Measurements from ENCODE around the gene CRYBG2.
A peak's percentile ranks its signal among the peaks of the same experiment; 100 is the strongest.

Gene CRYBG2

DNA sequence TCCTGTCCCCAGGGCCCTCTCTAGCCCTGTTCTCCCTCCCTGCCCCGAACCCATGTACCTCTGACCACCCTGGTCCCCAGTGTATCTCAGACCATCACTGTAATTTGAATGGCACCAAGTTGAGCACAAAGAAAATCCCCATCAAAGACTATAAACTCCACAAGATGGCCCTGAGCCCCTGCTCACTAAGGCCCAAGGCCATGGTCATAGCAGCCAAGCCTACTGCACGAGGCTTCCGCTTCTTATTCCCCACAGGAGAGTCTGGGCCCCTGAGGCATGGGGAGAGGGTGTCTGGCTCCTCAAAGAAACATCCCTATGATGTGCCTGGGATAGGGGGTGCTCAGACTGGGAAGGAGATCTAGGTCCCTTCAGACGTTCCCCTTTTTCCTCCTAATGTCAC lies 14.1 kb upstream of the CRYBG2 start:
- no peak for DNase-seq

GRCh38 chr1:26367441-26367840 lies 13.5 kb upstream of the CRYBG2 start:
- DNase-seq, result no peak

DNA sequence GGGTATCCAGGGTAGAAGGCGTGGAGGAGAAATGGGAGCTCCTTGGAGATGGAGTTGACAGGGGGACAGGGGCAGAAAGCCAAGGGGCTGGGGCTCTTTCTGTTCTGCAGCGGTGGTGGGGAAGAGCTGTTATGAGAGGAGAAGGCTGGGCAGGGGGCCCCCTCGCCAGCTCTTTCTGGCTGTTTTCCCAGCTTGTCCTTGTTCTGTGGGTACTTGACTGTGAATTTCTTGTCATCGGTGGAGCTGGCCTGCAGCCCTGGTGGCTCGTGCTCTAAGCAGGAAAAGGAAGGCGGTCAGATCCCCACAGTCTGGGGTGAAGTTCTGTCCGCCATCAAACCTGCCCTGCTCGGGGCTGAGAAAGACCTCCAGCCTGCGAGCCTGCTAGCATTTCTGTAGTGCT lies 11.0 kb upstream of the CRYBG2 start:
- DNase-seq, result no peak

DNA sequence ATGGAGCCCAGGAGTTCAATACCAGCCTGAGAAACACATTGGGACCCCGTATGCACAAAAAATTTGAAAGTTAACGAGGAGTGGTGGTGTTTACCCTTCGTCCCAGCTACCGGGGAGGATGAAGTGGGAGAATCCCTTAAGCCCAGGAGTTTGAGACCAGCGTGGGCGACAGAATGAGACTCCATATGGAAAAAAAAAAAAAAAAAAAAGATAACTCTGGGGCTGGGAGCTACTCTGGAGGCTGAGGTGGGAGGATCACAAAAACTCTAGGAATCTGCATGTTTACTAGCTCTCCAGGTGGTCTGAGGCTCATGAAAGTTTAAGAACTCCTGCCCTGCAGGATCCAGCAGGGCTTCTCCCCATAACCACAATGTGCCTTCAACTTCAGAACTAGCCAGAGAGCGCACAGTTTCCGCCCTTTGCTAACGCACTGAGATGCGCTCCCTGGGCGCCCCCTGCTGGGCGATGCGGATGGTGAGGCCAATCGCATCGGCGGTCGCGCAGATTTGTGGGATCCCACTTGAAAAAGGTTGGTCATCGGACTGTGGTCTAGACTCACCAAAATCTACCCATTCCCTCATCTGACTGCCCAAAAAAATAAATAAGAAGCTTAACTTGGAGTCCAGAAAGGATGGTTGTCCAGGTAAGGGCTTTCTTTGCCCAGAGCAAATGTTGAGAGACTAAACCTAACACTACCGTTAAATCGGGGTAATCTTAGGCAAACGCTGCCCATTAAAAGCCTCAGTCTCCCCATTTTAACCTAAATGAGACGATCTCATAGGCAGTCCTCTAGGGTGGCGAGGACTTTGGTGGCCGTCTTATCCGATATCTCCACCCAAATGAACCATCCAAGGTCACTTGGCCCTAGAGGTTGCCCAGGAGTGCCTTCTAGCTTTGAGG lies 9.9 kb upstream of the CRYBG2 start:
- DNase-seq, result peak; percentile 86

GRCh38 chr1:26362331-26362730 lies 8.4 kb upstream of the CRYBG2 start:
- no peak for DNase-seq

DNA sequence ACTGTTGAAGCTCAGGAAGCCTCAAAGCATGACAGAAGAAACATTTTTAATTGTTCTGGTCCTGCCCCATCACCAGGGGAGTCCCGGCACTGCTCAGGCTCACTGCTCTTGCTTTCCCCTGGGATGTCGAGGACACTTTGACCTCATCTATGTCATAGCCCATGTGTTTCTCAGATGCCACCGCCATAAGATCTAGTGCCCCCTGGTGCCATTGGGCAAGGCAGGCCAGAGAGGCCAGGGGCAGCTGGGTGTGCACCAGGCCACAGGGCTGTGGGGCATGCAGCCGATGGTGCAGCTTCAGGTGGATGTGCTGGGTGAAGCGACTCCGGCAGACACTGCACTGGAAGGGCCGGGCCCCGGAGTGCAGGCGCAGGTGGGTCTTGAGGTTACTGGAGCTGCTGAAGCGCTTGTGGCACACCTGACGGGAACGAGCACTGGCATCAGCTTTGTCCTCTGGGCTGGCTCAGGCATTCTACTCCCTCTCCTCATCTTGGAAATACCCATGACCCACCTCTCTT lies 7.7 kb upstream of the CRYBG2 start:
- no peak for DNase-seq

- no peak for DNase-seq
Observed at GRCh38 chr1:26360807-26361604, 7.1 kb upstream of the CRYBG2 start.

- DNase-seq, result peak; percentile 55
Observed at GRCh38 chr1:26359981-26360806, 6.3 kb upstream of the CRYBG2 start.

- peak; percentile 54 for DNase-seq
Observed at GRCh38 chr1:26358411-26359384, 4.8 kb upstream of the CRYBG2 start.

DNA sequence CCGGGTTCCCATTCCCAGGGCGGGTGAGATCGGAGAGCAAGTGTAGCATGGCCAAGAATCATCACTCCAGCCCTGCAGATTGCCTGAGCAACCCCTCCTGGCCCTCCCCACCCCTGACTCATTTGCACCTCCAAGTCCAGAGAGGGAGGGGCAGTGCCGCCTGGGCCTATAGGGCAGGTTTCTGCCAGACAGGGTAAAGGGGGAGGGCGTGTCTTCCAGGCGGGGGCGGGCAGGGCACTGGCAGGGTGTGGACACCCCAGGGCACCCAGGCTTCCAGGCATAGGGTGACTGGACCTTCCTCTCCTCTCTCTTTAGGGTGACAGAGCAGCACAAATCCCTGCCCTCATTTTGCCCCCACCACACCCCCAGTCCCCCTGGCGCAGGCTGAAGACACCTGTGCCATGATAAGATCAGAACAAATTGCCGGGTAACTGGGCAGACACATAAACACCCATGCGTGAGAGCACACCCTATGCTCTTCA lies 3.2 kb upstream of the CRYBG2 start:
- DNase-seq, result no peak

DNA sequence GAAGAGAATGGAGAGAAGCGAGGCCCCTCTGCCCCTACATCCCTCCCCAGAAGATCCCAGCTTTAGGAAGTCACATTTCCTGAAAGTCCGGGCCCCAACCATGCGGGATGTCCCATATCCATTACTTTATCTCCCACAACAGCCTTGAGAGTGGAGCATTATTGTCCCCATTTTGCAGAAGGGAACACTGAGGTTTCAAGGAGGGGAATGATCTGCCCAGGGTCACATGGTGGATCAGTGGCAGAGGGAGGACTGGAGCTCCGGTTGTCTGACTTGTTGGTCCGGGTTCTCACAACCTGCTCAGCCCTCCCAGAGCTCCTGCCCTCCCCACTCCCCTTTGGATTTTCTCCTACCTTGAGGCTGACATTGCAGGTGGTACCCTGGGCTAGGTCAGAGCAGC lies 2.2 kb upstream of the CRYBG2 start:
- DNase-seq, result no peak

DNA sequence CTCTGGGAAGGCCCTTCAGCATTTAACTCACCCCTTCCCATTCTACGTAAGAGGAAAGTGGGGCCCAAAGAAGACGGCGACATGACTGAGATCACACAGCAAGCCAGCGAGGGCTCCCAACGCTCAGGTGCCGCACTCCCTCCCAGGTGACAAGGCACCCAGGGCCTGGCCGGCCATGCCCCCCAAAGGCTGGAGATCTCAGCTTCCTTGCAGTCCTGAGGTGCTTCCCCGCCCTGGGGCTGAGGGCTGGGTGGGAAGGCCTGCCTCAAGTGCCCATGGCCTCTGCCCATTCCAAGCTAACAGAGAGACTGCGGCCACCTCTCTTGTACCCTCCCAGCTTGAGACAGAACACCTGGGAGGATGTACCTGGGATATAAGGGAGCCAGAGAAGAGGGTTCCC lies 1.0 kb upstream of the CRYBG2 start:
- no peak for DNase-seq

DNA sequence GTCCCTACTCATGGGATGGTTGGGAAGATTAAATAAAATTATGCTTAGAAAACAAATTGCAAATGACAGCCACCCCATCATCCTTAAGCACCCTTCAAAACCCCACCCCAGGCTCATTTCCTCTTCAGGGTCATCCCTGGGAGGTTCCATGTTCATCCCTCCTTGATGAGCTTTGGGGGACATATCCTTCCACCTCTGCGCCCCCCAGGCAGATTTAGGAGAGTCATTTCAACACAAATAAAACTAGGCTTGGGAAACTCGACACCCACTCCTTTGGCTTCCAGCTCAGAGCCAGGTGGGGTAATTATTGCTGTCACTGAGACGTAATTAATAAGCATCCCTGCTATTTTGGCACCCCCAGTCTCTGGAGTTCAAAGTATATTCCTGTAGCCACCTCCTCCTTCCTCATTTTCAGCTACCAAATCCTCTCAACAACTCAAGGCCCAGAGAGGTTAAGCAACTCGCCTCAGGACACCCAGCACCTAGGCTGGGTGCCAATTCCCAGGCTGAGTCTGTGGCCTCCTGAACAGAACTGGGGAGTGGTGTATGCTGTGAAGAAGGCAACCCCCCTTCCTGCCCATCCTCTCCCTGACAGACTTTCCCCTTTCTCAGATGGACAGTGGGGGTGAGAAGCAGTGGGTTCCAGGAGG lies 595 bp downstream of the CRYBG2 start:
- no peak for DNase-seq

GRCh38 chr1:26352338-26352679 lies 1.6 kb downstream of the CRYBG2 start:
- DNase-seq, result no peak

DNA sequence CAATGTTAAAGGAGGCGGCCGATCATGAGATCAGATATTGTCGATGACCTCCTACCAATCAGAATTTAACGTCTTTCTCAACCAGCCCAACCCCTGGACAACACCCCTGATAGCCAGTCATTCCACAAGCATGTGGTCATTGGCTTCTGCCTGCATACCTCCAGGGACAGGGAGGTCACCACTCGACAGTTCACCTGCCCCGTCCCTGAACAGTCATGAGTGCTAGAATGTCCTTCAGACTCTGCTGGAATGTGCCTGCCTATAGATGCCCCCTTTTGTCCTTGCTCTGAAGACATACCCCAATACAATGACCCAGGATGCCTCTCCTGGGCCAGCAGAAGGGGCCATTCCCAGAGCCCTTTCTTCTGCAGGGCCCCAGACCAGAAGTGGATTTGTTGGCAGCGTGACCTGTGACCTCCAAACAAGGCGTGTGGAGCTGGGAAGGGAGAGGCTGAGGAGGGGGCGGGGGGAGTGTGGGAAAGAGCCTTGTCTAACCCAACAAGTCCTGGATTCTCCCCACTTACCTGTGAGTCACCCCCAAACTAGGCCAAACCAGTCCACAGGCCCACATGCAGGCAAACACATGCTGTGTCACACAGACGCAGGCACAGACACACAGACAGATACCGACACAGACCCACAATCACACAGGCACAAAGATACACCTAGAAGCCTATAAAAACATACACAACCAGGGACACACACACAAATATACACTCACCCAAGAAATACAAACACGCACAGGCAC lies 2.2 kb downstream of the CRYBG2 start:
- no peak for DNase-seq

DNA sequence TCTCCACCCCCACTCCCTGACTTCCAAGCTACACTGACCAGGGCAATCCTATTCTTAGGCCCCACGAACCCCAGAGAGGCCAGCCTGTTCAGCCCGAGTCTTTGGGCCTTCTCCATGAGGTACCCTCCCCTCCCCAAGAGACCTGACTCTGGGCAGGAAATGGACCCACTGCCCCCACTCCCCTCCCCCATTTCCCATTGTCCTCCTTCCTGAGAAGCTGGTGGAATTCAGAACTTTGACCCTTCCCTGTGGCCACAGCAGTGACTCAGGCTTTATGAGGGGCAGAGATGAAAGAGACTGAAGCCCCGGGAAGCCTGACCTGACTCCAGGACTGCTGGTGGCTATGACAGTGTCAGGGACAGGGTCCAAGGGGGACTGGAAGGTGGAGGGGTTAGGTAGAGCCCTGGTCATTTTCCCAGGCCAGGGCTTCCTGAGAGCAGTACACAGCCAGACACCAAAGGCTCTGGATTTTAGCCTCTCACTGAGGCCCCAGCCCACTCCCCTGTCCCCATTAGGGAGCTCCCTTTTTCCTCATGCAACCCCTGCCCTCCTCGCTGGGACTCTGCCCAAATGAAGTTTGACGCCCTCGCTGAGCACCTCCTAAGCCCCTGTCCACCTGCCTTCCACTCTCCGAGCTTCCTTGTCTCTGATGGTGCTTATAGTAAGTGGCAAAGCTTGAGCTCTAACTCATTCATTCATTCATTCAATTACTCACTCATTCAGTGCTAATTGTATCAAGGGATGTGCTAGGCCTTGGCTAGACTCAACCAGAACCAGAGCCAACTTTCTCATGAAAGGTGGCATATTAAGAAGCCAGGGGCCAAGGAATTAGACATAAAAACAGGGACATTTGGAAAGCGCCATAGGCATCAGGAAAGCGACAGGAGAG lies 3.0 kb downstream of the CRYBG2 start:
- no peak for DNase-seq

DNA sequence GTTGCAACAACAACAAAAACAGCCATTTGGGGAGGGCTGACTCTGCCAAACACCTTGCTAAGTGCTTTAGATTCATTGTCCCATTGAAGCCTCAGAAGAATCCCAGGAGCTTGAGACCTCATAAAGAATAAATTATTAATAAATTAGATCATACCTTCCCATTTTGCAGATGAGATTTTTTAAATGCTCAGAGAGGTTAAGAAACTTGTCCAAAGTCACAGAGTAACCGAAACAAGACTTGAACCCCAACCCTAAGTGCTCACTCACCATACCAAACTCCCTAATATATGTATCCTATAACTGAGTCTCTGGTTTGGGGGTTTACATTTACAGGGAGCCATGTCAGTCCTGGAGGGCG lies 3.6 kb downstream of the CRYBG2 start:
- no peak for DNase-seq

DNA sequence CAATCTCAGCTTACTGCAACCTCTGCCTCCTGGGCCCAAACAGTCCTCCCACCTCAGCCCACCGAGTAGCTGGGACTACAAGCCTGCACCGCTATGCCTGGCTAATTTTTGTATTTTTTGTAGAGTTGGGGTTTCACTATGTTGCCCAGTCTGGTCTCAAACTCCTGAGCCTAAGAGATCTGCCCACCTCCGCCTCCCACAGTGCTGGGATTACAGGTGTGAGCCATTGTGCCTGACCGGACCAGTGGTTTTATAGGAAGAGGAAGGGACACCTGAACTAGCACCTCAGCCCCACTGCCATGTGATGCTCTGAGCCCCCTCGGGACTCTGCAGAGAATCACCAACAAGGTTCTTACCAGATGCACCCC lies 4.1 kb downstream of the CRYBG2 start:
- DNase-seq, result no peak

GRCh38 chr1:26349188-26349876 lies 4.6 kb downstream of the CRYBG2 start:
- DNase-seq, result no peak
